Cerebellar nuclear complex (tissue), 1 donor: ENCODE measurements around the gene SLC31A1.
"Not testable (repeated sequence)": the region's sequence is repeated elsewhere in the genome, so short reads cannot be mapped to it uniquely, and the experiment has no call there.

Source experiments
- DNase-seq, 2 experiments: peaks; one replicate each; lab custom pipeline; 2025; lab: John Stamatoyannopoulos, UW

The SLC31A1 gene

GRCh38 chr9:113220467-113221002 lies 809 bp upstream of the SLC31A1 start:
- DNase-seq: no peak

- DNase-seq: no peak
These were observed 597 bp downstream of the SLC31A1 start for GRCh38 chr9:113221800-113222481.

- no peak for DNase-seq
These were observed 1.1 kb downstream of the SLC31A1 start for GRCh38 chr9:113222482-113222841.

GRCh38 chr9:113223963-113224362 lies 2.6 kb downstream of the SLC31A1 start:
- DNase-seq: no peak

GRCh38 chr9:113227436-113227835 lies 6.1 kb downstream of the SLC31A1 start:
- no peak for DNase-seq

- DNase-seq: no peak
These were observed 6.9 kb downstream of the SLC31A1 start for GRCh38 chr9:113228130-113228665.

GRCh38 chr9:113231701-113232100 lies 10.4 kb downstream of the SLC31A1 start:
- DNase-seq: no peak

- not testable (repeated sequence) for DNase-seq
These were observed 14.4 kb downstream of the SLC31A1 start for GRCh38 chr9:113235701-113236255.

- no peak for DNase-seq
These were observed 15.7 kb downstream of the SLC31A1 start for GRCh38 chr9:113237026-113237425.

GRCh38 chr9:113238202-113238858 lies 17.0 kb downstream of the SLC31A1 start:
- no peak for DNase-seq

- no peak for DNase-seq
These were observed 17.5 kb downstream of the SLC31A1 start for GRCh38 chr9:113238859-113239232.

GRCh38 chr9:113241161-113241560 lies 19.8 kb downstream of the SLC31A1 start:
- no peak for DNase-seq

GRCh38 chr9:113244556-113244955 lies 23.2 kb downstream of the SLC31A1 start:
- DNase-seq: no peak

- no peak for DNase-seq
These were observed 24.6 kb downstream of the SLC31A1 start for GRCh38 chr9:113245894-113246293.

- DNase-seq: no peak
These were observed 25.6 kb downstream of the SLC31A1 start for GRCh38 chr9:113246928-113247327.

- no peak for DNase-seq
These were observed 26.3 kb downstream of the SLC31A1 start for GRCh38 chr9:113247640-113248039.

- DNase-seq: not testable (repeated sequence)
These were observed 28.3 kb downstream of the SLC31A1 start for GRCh38 chr9:113249661-113250060.

- DNase-seq: no peak
These were observed 29.5 kb downstream of the SLC31A1 start for GRCh38 chr9:113250807-113251206.

- no peak for DNase-seq
These were observed 33.6 kb downstream of the SLC31A1 start for GRCh38 chr9:113254991-113255390.

- no peak for DNase-seq
These were observed 34.1 kb downstream of the SLC31A1 start for GRCh38 chr9:113255438-113255837.

- no peak for DNase-seq
These were observed 36.5 kb downstream of the SLC31A1 start for GRCh38 chr9:113257863-113258262.

GRCh38 chr9:113258282-113258681 lies 36.9 kb downstream of the SLC31A1 start:
- no peak for DNase-seq
